HG03571 (cell line): ENCODE results near the gene TRAPPC3L.
"Not testable (repeated sequence)": the region's sequence is repeated elsewhere in the genome, so short reads cannot be mapped to it uniquely, and the experiment has no call there.

Experiments used
- ATAC-seq: cut with Tn5 transposase; IDR thresholded peaks from one replicate; pipeline ENCODE4 v1.9.1; 2021; ENCODE audit not compliant: unreplicated experiment

Gene TRAPPC3L

DNA sequence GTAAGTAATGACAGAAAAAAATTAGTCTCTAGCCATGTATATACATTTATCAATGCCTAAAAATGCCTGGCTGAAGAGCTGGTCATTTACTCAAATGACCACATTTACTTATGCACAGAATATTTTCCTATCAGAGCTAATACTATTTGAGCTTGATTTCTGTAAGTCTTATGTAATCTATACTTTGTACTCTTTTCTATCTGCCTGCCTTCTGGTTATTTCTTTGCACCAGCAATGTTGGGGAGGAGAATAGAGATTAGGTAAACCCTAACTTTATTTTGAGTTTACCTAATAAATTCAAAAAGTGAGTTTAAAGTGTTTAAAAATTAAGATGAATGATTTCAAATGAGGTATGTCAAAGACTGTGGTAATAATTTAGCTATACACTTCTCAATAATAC lies 30.3 kb downstream of the TRAPPC3L start:
- ATAC-seq: no peak

DNA sequence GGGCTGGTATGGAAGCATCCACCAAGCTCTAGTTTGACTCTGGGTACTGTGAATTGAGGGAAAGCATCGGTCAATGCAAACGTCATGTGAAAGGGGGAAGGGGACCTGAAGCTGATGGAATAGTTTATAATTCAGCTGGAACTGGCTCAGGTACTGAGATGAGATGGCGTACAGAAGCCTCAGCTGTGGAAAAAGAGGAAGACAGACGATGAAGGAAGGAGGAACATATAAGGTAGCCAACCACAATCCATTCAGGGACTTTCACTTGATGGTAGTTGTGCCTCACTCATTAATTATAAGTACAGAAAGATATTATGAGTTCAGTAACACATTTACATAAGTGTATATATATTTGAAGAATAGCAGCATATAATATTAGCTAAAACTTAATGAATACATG lies 31.4 kb downstream of the TRAPPC3L start:
- no peak for ATAC-seq

- ATAC-seq: no peak
These were observed 32.1 kb downstream of the TRAPPC3L start for GRCh38 chr6:116513224-116513875.

GRCh38 chr6:116512734-116513133 lies 32.8 kb downstream of the TRAPPC3L start:
- no peak for ATAC-seq

GRCh38 chr6:116512111-116512559 lies 33.3 kb downstream of the TRAPPC3L start:
- no peak for ATAC-seq

- no peak for ATAC-seq
These were observed 33.9 kb downstream of the TRAPPC3L start, which contains the start of gene CALHM5 for GRCh38 chr6:116511424-116512110. Gene CALHM5, plus strand, starts transcription at chr6:116511639. Its CDS starts 58 bp downstream, at chr6:116511697.

GRCh38 chr6:116508527-116508926 lies 37.0 kb downstream of the TRAPPC3L start:
- no peak for ATAC-seq

GRCh38 chr6:116507324-116507723 lies 38.2 kb downstream of the TRAPPC3L start:
- no peak for ATAC-seq

DNA sequence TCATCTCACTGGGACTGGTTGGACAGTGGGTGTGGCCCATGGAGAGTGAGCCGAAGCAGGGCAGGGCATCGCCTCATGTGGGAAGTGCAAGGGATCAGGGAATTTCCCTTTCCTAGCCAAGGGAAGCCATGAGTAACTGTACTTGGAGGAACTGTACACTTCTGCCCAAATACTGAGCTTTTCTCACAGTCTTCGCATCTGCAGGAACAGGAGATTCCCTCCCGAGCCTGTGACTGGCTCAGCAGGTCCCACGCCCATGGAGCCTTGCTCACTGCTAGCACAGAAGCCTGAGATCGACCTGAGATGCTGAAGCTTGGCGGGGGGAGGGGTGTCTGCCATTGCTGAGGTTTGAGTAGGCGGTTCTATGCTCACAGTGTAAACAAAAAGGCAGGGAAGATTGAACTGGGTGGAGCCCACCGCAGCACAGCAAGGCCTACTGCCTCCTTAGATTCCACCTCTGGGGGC lies 44.5 kb downstream of the TRAPPC3L start:
- no peak for ATAC-seq

DNA sequence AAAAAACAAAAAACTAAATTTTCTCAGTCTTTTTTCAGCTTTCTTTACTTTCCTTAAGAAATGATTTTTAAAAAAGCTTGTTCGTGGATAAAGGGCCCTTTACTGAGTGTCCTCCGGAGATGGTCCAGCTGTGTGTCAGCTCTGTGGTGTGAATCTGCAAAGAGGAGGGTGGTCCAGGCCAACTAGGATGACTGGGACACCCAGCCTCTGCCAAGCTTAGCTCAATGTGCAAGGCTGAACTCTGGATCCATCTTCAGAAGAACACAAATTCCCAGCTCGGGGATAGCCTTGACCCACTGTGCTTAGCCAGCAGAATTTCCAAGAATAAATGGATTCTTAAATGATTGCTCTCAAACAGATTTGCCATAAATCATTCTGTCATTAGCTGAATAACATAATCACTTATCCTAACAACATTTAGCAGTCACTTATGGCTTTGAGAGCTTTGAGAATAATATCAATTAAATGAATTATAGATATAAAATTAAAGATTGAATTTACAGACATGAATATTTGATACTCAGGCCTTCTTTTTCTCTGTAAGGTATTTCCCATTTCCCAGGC lies 48.3 kb downstream of the TRAPPC3L start:
- no peak for ATAC-seq

GRCh38 chr6:116495161-116495560 lies 50.3 kb downstream of the TRAPPC3L start:
- not testable (repeated sequence) for ATAC-seq

GRCh38 chr6:116492331-116493067 lies 53.0 kb downstream of the TRAPPC3L start:
- ATAC-seq: no peak

GRCh38 chr6:116491610-116492330 lies 53.7 kb downstream of the TRAPPC3L start:
- no peak for ATAC-seq

GRCh38 chr6:116485559-116486184 lies 59.8 kb downstream of the TRAPPC3L start:
- ATAC-seq: no peak

DNA sequence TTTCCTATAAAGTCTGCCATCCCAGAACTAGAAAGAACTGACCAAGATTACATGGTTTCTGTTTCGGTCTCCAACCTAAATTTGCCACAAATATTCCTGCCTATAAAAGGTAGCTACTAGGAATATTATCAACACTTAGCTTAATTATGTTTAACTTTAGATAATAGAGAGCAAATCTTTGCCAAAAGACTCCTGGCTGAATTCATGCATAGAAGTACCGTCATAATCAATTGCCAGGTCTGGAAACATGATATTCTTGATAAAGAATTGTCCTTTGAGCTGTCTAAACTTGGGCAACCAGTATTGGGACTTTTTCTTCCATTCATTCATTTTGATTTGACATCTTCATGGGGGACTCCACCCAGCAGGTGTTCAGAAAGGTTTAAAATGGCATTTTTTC lies 61.9 kb downstream of the TRAPPC3L start:
- no peak for ATAC-seq

- ATAC-seq: no peak
These were observed 62.7 kb downstream of the TRAPPC3L start for GRCh38 chr6:116482780-116483179.

DNA sequence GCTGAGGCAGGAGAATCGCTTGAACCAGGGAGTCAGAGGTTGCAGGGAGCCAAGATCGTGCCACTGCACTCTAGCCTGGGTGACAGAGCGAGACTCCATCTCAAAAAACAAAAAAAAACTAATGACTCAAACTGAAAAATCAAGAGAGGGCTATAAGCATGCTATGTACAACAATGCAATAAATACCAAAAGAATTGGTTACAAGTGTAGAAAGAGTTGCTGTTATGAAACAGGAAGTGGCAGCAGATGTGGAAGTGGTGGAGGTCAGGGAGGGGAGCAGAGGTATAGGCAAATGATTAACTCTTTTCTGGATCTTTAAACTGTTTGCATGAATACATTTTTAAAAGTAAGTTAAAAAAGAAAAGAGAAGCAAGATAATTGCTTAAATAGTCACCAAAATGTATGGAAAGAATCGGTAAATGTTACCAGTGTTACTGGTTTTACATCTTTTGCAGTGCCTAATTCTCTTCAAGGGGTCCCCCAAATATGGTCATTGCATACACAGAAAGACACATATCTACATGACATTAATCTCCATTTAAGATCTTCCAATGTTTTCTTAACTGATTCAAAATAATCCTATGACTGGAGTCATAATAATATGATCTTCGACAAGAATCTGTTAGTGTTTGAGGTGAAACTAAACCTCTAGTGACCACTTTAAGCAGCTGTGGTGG lies 69.3 kb downstream of the TRAPPC3L start:
- peak; percentile 100 for ATAC-seq

- ATAC-seq: no peak
These were observed 70.3 kb downstream of the TRAPPC3L start for GRCh38 chr6:116475141-116475540.

GRCh38 chr6:116472706-116473105 lies 72.8 kb downstream of the TRAPPC3L start:
- ATAC-seq: no peak

- ATAC-seq: no peak
These were observed 74.0 kb downstream of the TRAPPC3L start for GRCh38 chr6:116471531-116471930.
